GM18520 (cell line): ENCODE results near the gene PRKAA2.

ENCODE experiments used
- ATAC-seq: cut with Tn5 transposase; IDR thresholded peaks from one replicate; pipeline ENCODE4 v1.9.1; 2021; ENCODE audit not compliant: unreplicated experiment

The PRKAA2 gene

GRCh38 chr1:56654126-56654923, 9.2 kb downstream of the PRKAA2 start:
- no peak for ATAC-seq

GRCh38 chr1:56655991-56656613, 11.0 kb downstream of the PRKAA2 start:
- no peak for ATAC-seq

GRCh38 chr1:56658254-56658653, 13.1 kb downstream of the PRKAA2 start:
- no peak for ATAC-seq

GRCh38 chr1:56660293-56660692, 15.2 kb downstream of the PRKAA2 start:
- ATAC-seq: no peak

GRCh38 chr1:56663846-56664245, 18.7 kb downstream of the PRKAA2 start:
- ATAC-seq: no peak

- ATAC-seq: no peak
Measured at GRCh38 chr1:56665384-56665783, 20.3 kb downstream of the PRKAA2 start.

GRCh38 chr1:56666112-56666608, 21.0 kb downstream of the PRKAA2 start:
- no peak for ATAC-seq

GRCh38 chr1:56670350-56670749, 25.2 kb downstream of the PRKAA2 start:
- ATAC-seq: no peak

GRCh38 chr1:56671085-56671484, 26.0 kb downstream of the PRKAA2 start:
- no peak for ATAC-seq

- no peak for ATAC-seq
Measured at GRCh38 chr1:56671542-56671941, 26.4 kb downstream of the PRKAA2 start.

- ATAC-seq: no peak
Measured at GRCh38 chr1:56672579-56672978, 27.5 kb downstream of the PRKAA2 start.

GRCh38 chr1:56675763-56676162, 30.6 kb downstream of the PRKAA2 start:
- ATAC-seq: no peak

- ATAC-seq: no peak
Measured at GRCh38 chr1:56676571-56677035, 31.5 kb downstream of the PRKAA2 start.

- no peak for ATAC-seq
Measured at GRCh38 chr1:56683569-56683968, 38.5 kb downstream of the PRKAA2 start.

GRCh38 chr1:56686169-56686568, 41.1 kb downstream of the PRKAA2 start:
- no peak for ATAC-seq

GRCh38 chr1:56688522-56689026, 43.5 kb downstream of the PRKAA2 start:
- peak; percentile 87 for ATAC-seq

- no peak for ATAC-seq
Measured at GRCh38 chr1:56696663-56697062, 51.5 kb downstream of the PRKAA2 start.

- ATAC-seq: no peak
Measured at GRCh38 chr1:56703747-56704146, 58.6 kb downstream of the PRKAA2 start.

GRCh38 chr1:56707379-56707778, 62.3 kb downstream of the PRKAA2 start:
- ATAC-seq: no peak

GRCh38 chr1:56709269-56709880, 64.3 kb downstream of the PRKAA2 start:
- no peak for ATAC-seq

GRCh38 chr1:56709995-56710394, 64.9 kb downstream of the PRKAA2 start:
- no peak for ATAC-seq

- ATAC-seq: no peak
Measured at GRCh38 chr1:56710646-56711045, 65.5 kb downstream of the PRKAA2 start.
